ENCODE data around the gene NXPH4.

NXPH4 gene

DNA sequence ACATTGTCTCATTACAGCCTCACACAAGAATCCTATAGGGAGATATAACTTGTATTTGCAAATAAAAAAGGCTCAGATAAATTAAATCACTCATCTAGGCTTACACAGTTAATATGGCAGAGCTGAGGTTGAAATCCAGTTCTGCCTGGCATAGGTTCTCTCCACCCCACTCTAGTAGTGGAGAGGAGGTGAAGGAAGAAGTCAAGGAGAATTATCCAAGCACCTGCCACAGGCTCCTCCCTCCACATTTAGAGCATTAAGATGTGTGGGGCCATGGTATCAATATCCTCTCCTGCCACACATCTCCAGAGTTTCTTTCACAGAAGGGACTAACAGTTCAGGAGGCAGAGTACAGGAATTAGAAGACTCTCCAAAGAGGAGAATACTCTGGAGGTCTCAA, 56.9 kb downstream of the NXPH4 start:
- DNase-seq (ENCODE audit: low read depth, low spot score), result no peak

All from smooth muscle cell of the brain vasculature (primary cell).